ENCODE results near the gene ISG15.

ISG15 gene

GRCh38 chr1:1058088-1058905, 45.0 kb downstream of the ISG15 start:
- peak; percentile 85 for TF ChIP-seq EGR1 (IDR thresholded peaks at IDR 0.05)
- no peak for TF ChIP-seq TAF1 (IDR thresholded peaks at IDR 0.05; ENCODE audit: low read depth)
- no peak for TF ChIP-seq FOXM1 (IDR thresholded peaks at IDR 0.05; ENCODE audit: borderline replicate concordance, low read depth)

- TF ChIP-seq REST (IDR thresholded peaks at IDR 0.05; ENCODE audit: low read depth) (no peak), ZBTB7A (IDR thresholded peaks at IDR 0.05; ENCODE audit: low read depth) (peak; percentile 20; the same call in 1 of the 2 replicates), TAF1 (IDR thresholded peaks at IDR 0.05; ENCODE audit: low read depth) (0 out of 2 replicates have a peak, but pooled peaks have one; percentile 27), MAX (IDR thresholded peaks at IDR 0.05) (peak; percentile 34), CREB1 (IDR thresholded peaks at IDR 0.05; ENCODE audit: low read depth) (no peak), FOXM1 (IDR thresholded peaks at IDR 0.05; ENCODE audit: borderline replicate concordance, low read depth) (no peak)
Measured at GRCh38 chr1:1058921-1059493, 45.7 kb downstream of the ISG15 start.

- no peak; the same call in 1 of the 2 replicates for TF ChIP-seq MAX (IDR thresholded peaks at IDR 0.05)
- peak; percentile 23; the same call in 1 of the 2 replicates for TF ChIP-seq ZBTB7A (IDR thresholded peaks at IDR 0.05; ENCODE audit: low read depth)
- no peak for TF ChIP-seq NFIC (IDR thresholded peaks at IDR 0.05)
- no peak for TF ChIP-seq TEAD4 (IDR thresholded peaks at IDR 0.05)
- no peak for TF ChIP-seq TAF1 (IDR thresholded peaks at IDR 0.05; ENCODE audit: low read depth)
- TF ChIP-seq CREB1 (IDR thresholded peaks at IDR 0.05; ENCODE audit: low read depth): no peak
Measured at GRCh38 chr1:1059494-1060280, 46.4 kb downstream of the ISG15 start.

DNA sequence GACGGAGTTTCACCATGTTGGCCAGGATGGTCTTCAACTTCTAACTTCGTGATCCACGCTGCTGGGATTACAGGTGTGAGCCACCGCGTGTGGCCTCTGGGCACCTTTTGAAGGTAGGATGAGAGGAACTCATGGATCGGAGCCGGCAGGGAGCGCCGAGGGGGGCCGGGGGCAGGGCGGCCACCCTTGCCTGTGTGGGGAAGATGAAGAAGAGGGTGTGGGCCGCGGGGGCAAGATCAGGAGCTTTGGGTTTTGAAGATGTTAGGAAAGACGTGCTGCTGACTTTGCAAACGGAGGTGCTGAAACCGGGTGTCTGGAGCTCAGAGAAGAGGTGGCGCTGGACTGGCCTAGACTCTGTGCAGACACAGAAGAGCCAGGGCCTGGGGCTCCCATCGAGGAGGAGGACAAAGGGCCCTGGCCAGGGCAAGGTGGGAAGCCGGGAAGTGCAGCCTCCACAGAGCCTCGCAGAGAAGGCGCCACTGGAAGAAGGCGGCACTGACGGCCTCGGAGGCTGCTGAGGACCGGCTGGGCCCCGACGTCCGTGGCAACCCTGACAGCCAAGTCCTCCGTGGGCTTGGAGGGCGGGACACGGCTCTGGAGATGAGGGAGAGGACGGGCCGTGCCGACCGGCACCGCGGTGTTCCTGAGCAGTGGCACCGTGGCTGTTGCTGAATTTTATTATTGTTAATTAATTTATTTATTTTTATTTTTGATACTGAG, 47.1 kb downstream of the ISG15 start:
- TF ChIP-seq RAD21 (IDR thresholded peaks at IDR 0.05; ENCODE audit: low read depth) (no peak), TCF12 (IDR thresholded peaks at IDR 0.05; ENCODE audit: low read depth) (no peak), CEBPB (IDR thresholded peaks at IDR 0.05) (no peak), NFIC (IDR thresholded peaks at IDR 0.05) (no peak), YY1 (IDR thresholded peaks at IDR 0.05; ENCODE audit: low read depth) (no peak), EGR1 (IDR thresholded peaks at IDR 0.05) (no peak), MAX (IDR thresholded peaks at IDR 0.05) (no peak)

DNA sequence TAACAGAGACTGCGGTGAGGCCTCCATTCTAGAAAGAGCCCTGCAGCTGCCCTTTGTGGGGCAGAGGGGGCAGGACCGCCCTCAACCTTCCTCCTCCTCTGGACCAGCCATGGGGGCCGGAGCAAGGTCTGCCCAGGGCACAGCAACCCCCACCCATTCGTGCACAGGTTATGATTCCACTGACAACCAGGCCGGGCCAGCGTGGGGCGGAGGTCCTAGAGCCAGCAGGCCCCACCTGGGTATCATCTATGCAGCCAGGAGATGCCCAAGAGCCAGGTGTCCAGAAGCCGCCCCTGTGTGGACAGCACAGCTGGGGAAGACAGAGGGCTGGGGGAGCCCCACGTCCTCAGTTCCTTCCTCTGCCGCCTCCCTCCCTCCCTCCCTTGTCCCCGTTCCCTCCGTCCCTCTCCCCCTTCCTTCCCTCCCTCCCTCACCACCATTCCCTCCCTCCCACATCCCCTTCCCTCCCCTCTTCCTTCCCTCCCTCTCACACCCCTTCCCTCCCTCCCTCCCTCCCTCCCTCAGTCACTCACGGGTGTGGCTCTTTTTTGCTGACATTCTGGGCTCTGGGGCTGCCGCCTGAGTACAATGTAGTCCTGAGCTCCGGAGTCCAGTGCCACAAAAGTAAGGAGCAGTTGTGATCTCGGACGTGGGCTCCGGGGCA, 48.5 kb downstream of the ISG15 start:
- TF ChIP-seq ZBTB7A (IDR thresholded peaks at IDR 0.05; ENCODE audit: low read depth) (no peak), EGR1 (IDR thresholded peaks at IDR 0.05) (no peak), CEBPB (IDR thresholded peaks at IDR 0.05) (no peak), NFIC (IDR thresholded peaks at IDR 0.05) (no peak), RAD21 (IDR thresholded peaks at IDR 0.05; ENCODE audit: low read depth) (no peak), CREB1 (IDR thresholded peaks at IDR 0.05; ENCODE audit: low read depth) (no peak), FOXM1 (IDR thresholded peaks at IDR 0.05; ENCODE audit: borderline replicate concordance, low read depth) (no peak), TCF12 (IDR thresholded peaks at IDR 0.05; ENCODE audit: low read depth) (no peak), TAF1 (IDR thresholded peaks at IDR 0.05; ENCODE audit: low read depth) (no peak), USF1 (IDR thresholded peaks at IDR 0.05) (no peak), MAX (IDR thresholded peaks at IDR 0.05) (no peak)

DNA sequence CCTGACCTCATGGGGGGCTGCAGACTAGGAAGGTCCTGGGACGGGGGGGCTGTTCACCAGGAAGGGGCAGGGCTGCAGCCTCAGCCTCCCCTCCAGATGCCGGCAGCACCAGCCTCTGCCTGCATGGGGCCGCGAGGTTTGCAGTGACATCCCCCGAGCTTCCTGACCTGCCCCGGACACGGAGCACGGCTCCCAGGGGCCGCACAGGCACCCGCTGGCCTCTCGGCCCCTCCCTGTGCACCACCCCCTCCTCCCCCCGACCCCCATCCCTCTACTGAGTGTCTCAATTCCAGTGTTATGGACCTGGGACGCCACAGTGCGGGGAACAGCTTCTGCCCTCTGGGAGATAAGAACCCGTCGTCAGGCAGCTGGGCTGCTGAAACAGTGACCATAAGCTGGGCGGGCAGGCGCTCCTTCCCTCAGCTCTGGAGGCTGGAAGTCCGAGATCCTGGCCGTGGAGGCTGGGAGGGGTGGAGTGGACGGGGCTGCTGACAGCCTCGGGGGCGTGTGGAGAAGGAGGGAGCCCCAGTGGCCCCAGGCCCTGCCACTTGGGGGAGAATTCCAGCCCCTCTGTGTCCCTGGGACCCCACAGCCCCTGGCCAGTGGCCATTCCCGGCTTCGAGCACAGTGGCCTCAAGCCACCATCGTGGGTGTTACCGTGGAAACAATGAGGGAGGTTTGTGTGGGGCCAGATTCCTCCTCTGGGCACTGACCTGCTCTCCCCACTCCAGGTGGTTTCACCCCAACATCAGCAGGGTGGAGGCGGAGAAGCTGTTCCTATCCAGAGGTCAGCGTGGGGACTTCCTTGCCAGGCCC, 49.3 kb downstream of the ISG15 start:
- no peak for TF ChIP-seq YY1 (IDR thresholded peaks at IDR 0.05; ENCODE audit: low read depth)
- TF ChIP-seq EGR1 (IDR thresholded peaks at IDR 0.05): no peak
- no peak for TF ChIP-seq CREB1 (IDR thresholded peaks at IDR 0.05; ENCODE audit: low read depth)
- no peak for TF ChIP-seq EP300 (IDR thresholded peaks at IDR 0.05; ENCODE audit: borderline replicate concordance)
- TF ChIP-seq REST (IDR thresholded peaks at IDR 0.05; ENCODE audit: low read depth): no peak
- no peak for TF ChIP-seq USF1 (IDR thresholded peaks at IDR 0.05)
- TF ChIP-seq TCF12 (IDR thresholded peaks at IDR 0.05; ENCODE audit: low read depth): no peak
- TF ChIP-seq CEBPB (IDR thresholded peaks at IDR 0.05): no peak
- TF ChIP-seq RAD21 (IDR thresholded peaks at IDR 0.05; ENCODE audit: low read depth): no peak
- no peak for TF ChIP-seq FOXM1 (IDR thresholded peaks at IDR 0.05; ENCODE audit: borderline replicate concordance, low read depth)
- no peak for TF ChIP-seq MAX (IDR thresholded peaks at IDR 0.05)
- TF ChIP-seq ZBTB7A (IDR thresholded peaks at IDR 0.05; ENCODE audit: low read depth): no peak
- no peak for TF ChIP-seq NFIC (IDR thresholded peaks at IDR 0.05)
- TF ChIP-seq TAF1 (IDR thresholded peaks at IDR 0.05; ENCODE audit: low read depth): no peak
- no peak for TF ChIP-seq TEAD4 (IDR thresholded peaks at IDR 0.05)

All from Ishikawa (cell line).